Fibroblast of gingiva (primary cell): ENCODE measurements around the gene NSG1.

Experiments used
- DNase-seq: peaks from one replicate; pipeline ENCODE4 v3.0.0-alpha.2; 2011; ENCODE audit warnings: low read depth

Gene NSG1

DNA sequence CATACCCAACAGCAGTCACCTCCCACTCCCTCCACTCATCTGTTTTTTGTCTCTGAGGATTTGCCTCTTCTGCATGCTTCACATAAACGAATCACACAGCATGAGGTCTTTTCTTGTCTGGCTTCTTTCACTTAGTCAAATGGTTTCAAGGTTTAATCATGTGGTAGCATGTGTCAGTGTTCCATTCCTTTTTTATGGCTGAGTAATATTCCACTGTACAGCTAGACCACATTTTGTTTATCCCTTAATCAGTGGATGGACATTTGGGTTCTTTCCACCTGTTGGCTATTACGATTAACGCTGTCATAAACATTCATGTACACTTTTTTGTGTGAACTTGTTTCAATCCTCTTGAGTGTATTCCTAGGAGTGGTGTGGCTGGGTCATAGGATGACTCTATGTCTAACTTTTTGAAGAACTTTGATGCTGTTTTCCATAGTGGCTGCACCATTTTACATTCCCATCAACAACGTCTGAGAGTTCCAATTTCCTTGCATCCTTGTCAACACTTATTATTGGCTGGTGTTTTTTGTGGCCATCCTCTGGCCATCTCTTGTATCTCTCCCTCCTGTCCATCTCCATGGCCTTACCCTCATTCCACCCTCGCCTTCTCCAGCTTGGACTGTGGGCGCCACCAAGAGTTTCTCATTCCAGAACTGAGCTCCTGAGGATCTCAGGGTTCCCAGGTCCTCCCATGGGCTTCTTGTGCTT, 12.4 kb upstream of the NSG1 start:
- DNase-seq = no peak

DNA sequence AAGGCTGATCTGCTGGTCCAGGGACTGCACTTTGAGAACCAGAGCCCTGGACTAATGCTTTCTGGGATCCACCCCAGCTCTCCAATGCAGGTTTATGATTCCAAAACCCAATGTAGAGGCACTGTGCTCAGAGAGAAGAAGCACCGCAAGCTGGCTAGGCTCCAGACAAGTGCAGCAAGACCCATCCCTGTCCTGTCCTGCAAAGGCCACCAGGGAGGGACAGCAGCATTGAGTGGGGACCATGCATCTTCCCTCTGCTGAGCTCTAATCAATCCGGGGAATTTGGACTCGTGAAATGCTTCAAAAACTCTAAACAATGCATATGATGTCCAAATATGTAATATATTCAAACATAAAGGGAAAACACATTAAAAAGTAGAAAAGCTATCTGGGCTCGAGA, 10.8 kb upstream of the NSG1 start:
- no peak for DNase-seq

DNA sequence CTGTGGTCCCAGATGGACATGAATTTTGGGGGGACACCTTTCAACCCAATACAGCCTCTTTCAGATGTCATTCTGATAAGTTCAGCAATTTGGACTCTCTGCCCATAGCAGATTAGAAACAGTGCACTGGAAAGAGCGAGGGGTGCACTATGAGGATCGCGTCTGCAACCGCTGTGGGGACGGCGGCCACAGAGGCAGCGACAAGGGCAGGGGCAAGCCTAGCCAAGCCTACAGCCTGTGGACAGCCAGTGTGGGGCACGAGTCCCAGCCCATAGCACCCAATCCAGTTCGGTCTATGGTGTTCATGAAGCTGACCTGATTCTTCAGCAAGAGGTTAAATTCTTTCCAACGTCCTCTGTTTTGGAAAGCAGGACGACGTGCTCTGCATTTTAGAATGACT, 9.7 kb upstream of the NSG1 start:
- DNase-seq = no peak

- DNase-seq = no peak
Observed at GRCh38 chr4:4377732-4378460, 9.0 kb upstream of the NSG1 start.

DNA sequence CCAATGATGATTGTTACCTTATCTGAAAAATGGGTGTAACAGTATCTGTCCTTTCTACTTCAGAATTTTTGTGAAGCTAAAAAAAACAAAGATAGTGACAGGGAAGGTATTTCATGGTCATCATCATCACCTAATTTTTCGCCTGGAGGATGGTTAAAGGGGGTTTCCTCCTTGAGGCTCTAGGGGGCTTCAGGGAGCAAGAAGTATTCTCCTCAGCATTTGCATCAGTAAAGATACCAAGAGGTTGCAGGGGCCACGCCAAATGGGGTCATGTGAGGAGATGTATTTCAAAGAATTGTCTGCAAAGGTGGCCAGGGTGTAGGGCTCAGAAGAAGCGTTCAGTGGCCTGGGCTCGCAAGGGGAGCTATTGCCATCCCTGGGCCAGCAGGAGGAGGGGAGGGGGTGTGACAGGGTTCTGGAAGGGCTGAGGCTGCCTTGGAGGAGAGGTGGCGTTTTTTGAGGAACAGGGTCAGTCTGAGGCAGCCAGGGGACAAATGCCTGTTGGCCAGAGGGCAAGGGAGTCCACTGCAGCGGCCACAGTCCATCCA, 7.3 kb upstream of the NSG1 start:
- DNase-seq = no peak

- DNase-seq = no peak
Observed at GRCh38 chr4:4383085-4383484, 3.8 kb upstream of the NSG1 start.

DNA sequence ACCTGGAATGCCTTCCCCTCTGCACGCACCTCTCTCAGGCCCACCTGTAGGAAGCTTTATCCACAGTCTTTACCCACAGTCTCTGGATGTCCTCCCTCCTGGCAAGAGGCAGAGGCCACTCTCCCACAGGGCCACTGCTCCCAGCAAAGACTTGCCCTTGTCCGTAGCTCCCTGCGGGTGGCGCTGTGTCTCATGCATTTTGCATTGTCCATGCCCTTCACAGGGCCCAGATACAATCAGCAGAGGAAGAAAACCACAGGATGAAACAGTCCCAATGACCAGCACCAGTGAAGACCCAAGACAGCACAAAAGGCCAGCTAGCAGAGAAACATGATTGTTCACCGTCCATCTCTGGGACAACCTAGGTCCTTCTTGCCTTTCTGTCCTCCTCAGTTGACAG, 2.1 kb upstream of the NSG1 start:
- no peak for DNase-seq

DNA sequence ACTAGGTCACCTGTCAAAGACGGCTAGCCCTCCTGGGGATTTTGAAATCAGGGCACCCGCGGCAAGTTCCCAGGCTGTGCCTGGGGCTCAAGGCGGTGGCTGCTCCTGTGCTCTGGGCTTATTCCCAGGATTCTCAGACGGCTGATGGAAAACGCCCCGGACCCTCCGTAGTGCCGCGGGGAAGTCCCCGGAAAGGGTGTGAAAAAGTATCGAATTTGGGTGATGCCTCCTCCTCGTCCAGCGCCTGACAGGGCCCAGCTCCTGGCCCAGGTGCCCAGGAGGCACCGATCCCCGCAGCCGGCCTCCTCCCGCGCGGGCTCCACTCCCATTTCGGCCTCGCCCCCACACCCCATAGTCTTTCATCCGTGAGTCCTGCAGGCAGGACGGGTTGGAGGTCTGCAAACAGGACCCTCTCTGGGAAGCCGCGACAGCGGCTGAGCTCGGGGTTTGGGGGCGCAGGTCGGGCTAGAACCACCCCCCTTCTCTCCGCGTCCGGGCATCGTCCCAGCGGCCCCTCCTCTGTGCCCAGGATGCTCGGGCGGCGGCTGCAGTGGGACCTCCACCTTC, 1.1 kb upstream of the NSG1 start:
- DNase-seq = no peak

- no peak for DNase-seq
Observed at GRCh38 chr4:4386296-4386735, 586 bp upstream of the NSG1 start.

- DNase-seq = no peak
Observed at GRCh38 chr4:4387531-4388310, 819 bp downstream of the NSG1 start.

- no peak for DNase-seq
Observed at GRCh38 chr4:4388311-4388790, 1.4 kb downstream of the NSG1 start.

GRCh38 chr4:4388836-4389575, 2.1 kb downstream of the NSG1 start:
- DNase-seq = no peak

- DNase-seq = no peak
Observed at GRCh38 chr4:4390046-4390445, 3.1 kb downstream of the NSG1 start.

GRCh38 chr4:4390515-4391240, 3.8 kb downstream of the NSG1 start:
- DNase-seq = no peak

DNA sequence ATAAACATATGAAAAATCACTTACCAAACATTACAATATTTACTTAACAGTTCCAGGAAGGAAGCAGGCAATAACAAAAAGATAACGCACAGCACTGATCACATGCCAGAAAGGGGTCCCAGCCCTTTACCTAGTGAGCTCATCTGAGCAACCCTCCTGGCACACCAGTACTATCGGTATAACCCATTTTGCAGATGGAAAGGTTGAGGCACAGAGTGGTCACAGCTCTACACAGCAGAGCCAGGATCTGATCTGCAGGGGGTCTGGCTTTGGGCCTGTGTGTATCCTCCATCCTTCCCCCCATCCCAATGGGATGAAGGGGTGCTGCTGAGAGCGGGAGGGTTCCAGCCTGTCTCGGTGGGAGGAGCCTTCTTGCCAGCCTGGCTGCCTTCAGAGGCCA, 5.0 kb downstream of the NSG1 start:
- no peak for DNase-seq

DNA sequence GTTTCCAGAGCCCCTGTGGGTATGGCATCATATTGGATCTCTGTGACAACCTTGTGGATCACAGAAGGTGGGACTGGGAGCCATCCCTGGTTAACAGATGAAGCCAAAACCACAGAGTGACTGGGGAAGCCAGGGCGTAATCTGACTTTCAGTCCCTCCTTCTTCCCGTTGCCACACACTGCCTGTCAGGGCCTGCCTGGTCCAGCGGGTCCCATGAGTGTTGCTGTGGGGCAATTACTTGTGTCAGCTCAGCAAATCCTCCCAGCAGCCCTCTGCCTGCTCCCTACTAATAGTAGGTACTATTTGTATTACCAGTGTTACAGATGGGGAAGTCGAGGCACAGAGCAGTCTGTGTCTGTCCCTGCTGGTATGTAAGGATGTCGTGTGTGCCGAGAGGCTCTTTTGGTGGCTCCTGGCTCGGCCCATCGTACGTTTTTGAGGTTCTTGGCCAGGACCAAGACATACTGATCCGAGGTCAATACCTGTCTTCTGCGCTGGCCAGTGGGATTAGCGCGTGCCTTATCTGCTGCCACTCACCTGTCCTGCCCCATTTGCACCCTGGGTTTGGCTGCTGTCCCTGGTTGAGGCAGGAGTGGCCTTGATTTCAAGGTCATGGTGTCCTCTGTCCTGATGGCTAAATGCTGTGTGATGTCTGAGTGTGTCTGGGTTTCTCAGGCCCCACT, 5.7 kb downstream of the NSG1 start:
- DNase-seq = no peak

GRCh38 chr4:4394644-4395043, 7.7 kb downstream of the NSG1 start:
- DNase-seq = no peak

- DNase-seq = no peak
Observed at GRCh38 chr4:4395371-4395770, 8.5 kb downstream of the NSG1 start.

GRCh38 chr4:4395849-4396627, 9.1 kb downstream of the NSG1 start:
- no peak for DNase-seq
